GM23338 (cell line): Measurements from ENCODE around the gene CAPZA1. TPM values are rescaled to one million over a fixed set of nuclear protein-coding genes. Genes with fewer than 3 reads are reported as not detected.

ENCODE experiments used
- ATAC-seq: fragments of 200-7000 bp; cut with Tn5 transposase; 3 replicates; pipeline ENCODE4 v1.9.1; 2020
- DNase-seq: peaks from one replicate; pipeline ENCODE4 v3.0.0-alpha.2; 2015; ENCODE audit warnings: low spot score
- H2AFZ ChIP-seq: fragments of 200-600 bp; sonication (generic); 2 replicates; pipeline ENCODE4 v1.8.0; 2016; ENCODE audit warnings: antibody characterized with exemption, mild to moderate bottlenecking, moderate library complexity
- H3F3A ChIP-seq: fragments of 200-600 bp; sonication (generic); replicated peaks from 2 replicates; pipeline ENCODE4 v1.8.0; 2017; ENCODE audit warnings: antibody characterized with exemption, mixed run types, low read depth
- H3K27ac ChIP-seq: fragments of 200-600 bp; sonication (generic); 2 replicates; pipeline ENCODE4 v1.6.1; 2016; ENCODE audit warnings: low read depth
- H3K27me3 ChIP-seq: fragments of 200-600 bp; sonication (generic); 2 replicates; pipeline ENCODE4 v1.8.0; 2016; ENCODE audit warnings: mild to moderate bottlenecking, mixed run types, moderate library complexity; ENCODE audit not compliant: insufficient read depth
- H3K36me3 ChIP-seq: fragments of 200-600 bp; sonication (generic); 2 replicates; pipeline ENCODE4 v1.8.0; 2016; ENCODE audit warnings: mild to moderate bottlenecking; ENCODE audit not compliant: insufficient read depth
- H3K4me1 ChIP-seq: fragments of 200-600 bp; sonication (generic); 2 replicates; pipeline ENCODE4 v1.8.0; 2016; ENCODE audit warnings: mild to moderate bottlenecking, moderate library complexity; ENCODE audit not compliant: insufficient read depth
- H3K4me2 ChIP-seq: fragments of 200-600 bp; sonication (generic); 2 replicates; pipeline ENCODE4 v1.7.1; 2017; ENCODE audit warnings: mixed run types
- H3K4me3 ChIP-seq: fragments of 200-600 bp; sonication (generic); 2 replicates; pipeline ENCODE4 v1.6.1; 2016; ENCODE audit warnings: mixed run types
- H3K79me2 ChIP-seq: fragments of 200-600 bp; sonication (generic); replicated peaks from 2 replicates; pipeline ENCODE4 v1.8.0; 2017; ENCODE audit warnings: mild to moderate bottlenecking; ENCODE audit not compliant: insufficient read depth
- H3K9me2 ChIP-seq: fragments of 200-600 bp; sonication (generic); 2 replicates; pipeline ENCODE4 v1.8.0; 2017; ENCODE audit not compliant: insufficient read depth
- H4K20me1 ChIP-seq: fragments of 200-600 bp; sonication (generic); replicated peaks from 2 replicates; pipeline ENCODE4 v1.8.0; 2017; ENCODE audit warnings: mild to moderate bottlenecking; ENCODE audit not compliant: insufficient read depth
- H3K27ac Mint-ChIP-seq: 2 replicates; pipeline ENCODE4 v1.8.0; 2020; ENCODE audit warnings: inconsistent platforms, mild to moderate bottlenecking, moderate library complexity, mixed read lengths
- H3K27me3 Mint-ChIP-seq: 3 replicates; pipeline ENCODE4 v1.8.0; 2022; ENCODE audit warnings: low read depth, mild to moderate bottlenecking, moderate library complexity, mixed read lengths, inconsistent platforms; ENCODE audit not compliant: insufficient read depth, poor library complexity
- H3K36me3 Mint-ChIP-seq: 3 replicates; pipeline ENCODE4 v1.8.0; 2021; ENCODE audit warnings: low read depth, mild to moderate bottlenecking, inconsistent platforms, moderate library complexity, mixed read lengths
- H3K4me1 Mint-ChIP-seq: 3 replicates; pipeline ENCODE4 v1.8.0; 2020; ENCODE audit warnings: mild to moderate bottlenecking, inconsistent platforms, mixed read lengths
- H3K4me3 Mint-ChIP-seq: 3 replicates; pipeline ENCODE4 v1.8.0; 2021; ENCODE audit warnings: moderate library complexity, mild to moderate bottlenecking, inconsistent platforms, mixed read lengths
- H3K9me3 Mint-ChIP-seq: 3 replicates; pipeline ENCODE4 v1.8.0; 2020; ENCODE audit warnings: moderate library complexity, mild to moderate bottlenecking, inconsistent platforms, mixed read lengths
- CREB1 ChIP-seq: fragments of 250-450 bp; sonication (Bioruptor Pico); IDR thresholded peaks from 2 replicates; pipeline ENCODE4 v1.5.0; 2020; ENCODE audit warnings: low read depth, mild to moderate bottlenecking, moderate library complexity
- EZH2phosphoT487 ChIP-seq: fragments of 200-600 bp; sonication (generic); IDR thresholded peaks from one replicate; pipeline ENCODE4 v1.8.1; 2018; ENCODE audit warnings: antibody characterized with exemption; ENCODE audit not compliant: unreplicated experiment
- JUNB ChIP-seq: IDR thresholded peaks from one replicate; pipeline ENCODE4 v1.6.1; 2016; ENCODE audit warnings: antibody characterized with exemption; ENCODE audit not compliant: unreplicated experiment
- NANOG ChIP-seq: IDR thresholded peaks from 2 replicates; pipeline ENCODE4 v1.6.1; 2016; ENCODE audit warnings: antibody characterized with exemption, borderline replicate concordance
- STAT1 ChIP-seq: IDR thresholded peaks from one replicate; pipeline ENCODE4 v1.6.1; 2016; ENCODE audit warnings: antibody characterized with exemption; ENCODE audit not compliant: unreplicated experiment
- ZNF114 ChIP-seq: fragments of 250-450 bp; sonication (Bioruptor Pico); IDR thresholded peaks from 2 replicates; pipeline ENCODE4 v1.5.0; 2020; ENCODE audit warnings: mild to moderate bottlenecking, moderate library complexity
- ZNF331 ChIP-seq: fragments of 250-450 bp; sonication (Bioruptor Pico); IDR thresholded peaks from 2 replicates; pipeline ENCODE4 v1.5.0; 2020; ENCODE audit warnings: low read depth, mild to moderate bottlenecking, moderate library complexity
- polyA plus RNA-seq: library from polyadenylated mRNA; unstranded; fragments of >200 nt; fragmentation: Nextera tagmentation; extraction: Ambion mirVana; gene quantifications from 2 replicates; pipeline ENCODE4 v1.2.1, GENCODE V29; 2016
- total RNA-seq: library from RNA; depleted of rRNA; stranded (reverse); fragments of >200 nt; shearing (Covaris generic); gene quantifications from 2 replicates; pipeline ENCODE4 v1.2.3, GENCODE V29; 2014
- TF ChIP-seq, protein P1 (sequence below): IDR thresholded peaks from 2 replicates; pipeline ENCODE4 v1.6.1; 2016; ENCODE audit warnings: antibody characterized with exemption
- TF ChIP-seq, protein P2 (sequence below): fragments of 250-450 bp; sonication (Bioruptor Pico); IDR thresholded peaks from 2 replicates; pipeline ENCODE4 v1.5.0; 2020; ENCODE audit warnings: mild to moderate bottlenecking, moderate library complexity
- TF ChIP-seq, protein P3 (sequence below), 2 experiments: fragments of 200-600 bp in 1 of 2; sonication (generic) in 1 of 2; conservative IDR thresholded peaks; 2 replicates each; pipeline versions ENCODE4 v1.5.1 to v1.6.1; 2016 to 2017; ENCODE audit warnings: antibody characterized with exemption in 2 of 2, low read depth in 2 of 2, mild to moderate bottlenecking in 2 of 2, moderate library complexity in 1 of 2

Gene CAPZA1
- total and polyA plus RNA-seq, 2 experiments from 2014 or later, result 147 to 182 TPM

DNA sequence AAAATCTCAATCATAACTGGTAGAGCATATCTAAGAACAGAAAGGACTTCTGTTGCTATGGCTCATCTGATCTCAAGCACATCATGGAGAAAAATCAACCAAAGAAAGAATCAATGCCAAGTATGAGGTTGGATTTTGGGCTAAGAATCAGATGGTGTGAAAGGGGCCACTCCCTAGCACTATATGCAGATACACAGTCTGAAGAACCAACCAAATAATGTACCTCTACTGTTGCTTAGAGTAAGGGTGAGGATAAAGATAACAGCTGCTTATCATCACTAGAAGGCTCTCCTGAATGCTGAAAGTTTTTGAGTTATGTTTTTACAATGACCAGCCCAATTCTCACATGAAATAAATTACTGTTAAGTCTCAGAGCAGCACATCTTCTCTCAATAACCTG lies 36.3 kb upstream of the CAPZA1 start:
- Histone ChIP-seq H3K79me2 (no peaks in the 10 kb centered on the region), H3K4me2 (no peak overlapping the region), H3K36me3 (no peaks in the 10 kb centered on the region), H3K27me3 (no peaks in the 10 kb centered on the region), H3K9me2 (no peaks in the 10 kb centered on the region), H3F3A (no peaks in the 10 kb centered on the region), H2AFZ (no peak overlapping the region), H3K4me1 (no peaks in the 10 kb centered on the region), H4K20me1 (no peaks in the 10 kb centered on the region), H3K4me3 (no peak overlapping the region), H3K27ac (no peak overlapping the region)
- H3K36me3 Mint-ChIP-seq, result peaks cover 4% of the 10 kb centered on the region; the same call in 1 of the 3 replicates
- ATAC-seq, result no peak
- H3K27ac Mint-ChIP-seq, result no peak overlapping the region
- H3K9me3 Mint-ChIP-seq, result no peaks in the 10 kb centered on the region
- TF ChIP-seq ZNF331 (CRISPR knock-in tag) (no peak), EZH2phosphoT487 (no peak), CREB1 (CRISPR knock-in tag) (no peak), STAT1 (no peak), NANOG (no peak), JUNB (no peak), ZNF114 (CRISPR knock-in tag) (no peak)
- TF ChIP-seq, protein P1, sequence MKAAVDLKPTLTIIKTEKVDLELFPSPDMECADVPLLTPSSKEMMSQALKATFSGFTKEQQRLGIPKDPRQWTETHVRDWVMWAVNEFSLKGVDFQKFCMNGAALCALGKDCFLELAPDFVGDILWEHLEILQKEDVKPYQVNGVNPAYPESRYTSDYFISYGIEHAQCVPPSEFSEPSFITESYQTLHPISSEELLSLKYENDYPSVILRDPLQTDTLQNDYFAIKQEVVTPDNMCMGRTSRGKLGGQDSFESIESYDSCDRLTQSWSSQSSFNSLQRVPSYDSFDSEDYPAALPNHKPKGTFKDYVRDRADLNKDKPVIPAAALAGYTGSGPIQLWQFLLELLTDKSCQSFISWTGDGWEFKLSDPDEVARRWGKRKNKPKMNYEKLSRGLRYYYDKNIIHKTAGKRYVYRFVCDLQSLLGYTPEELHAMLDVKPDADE, result no peak
- TF ChIP-seq, protein P2, sequence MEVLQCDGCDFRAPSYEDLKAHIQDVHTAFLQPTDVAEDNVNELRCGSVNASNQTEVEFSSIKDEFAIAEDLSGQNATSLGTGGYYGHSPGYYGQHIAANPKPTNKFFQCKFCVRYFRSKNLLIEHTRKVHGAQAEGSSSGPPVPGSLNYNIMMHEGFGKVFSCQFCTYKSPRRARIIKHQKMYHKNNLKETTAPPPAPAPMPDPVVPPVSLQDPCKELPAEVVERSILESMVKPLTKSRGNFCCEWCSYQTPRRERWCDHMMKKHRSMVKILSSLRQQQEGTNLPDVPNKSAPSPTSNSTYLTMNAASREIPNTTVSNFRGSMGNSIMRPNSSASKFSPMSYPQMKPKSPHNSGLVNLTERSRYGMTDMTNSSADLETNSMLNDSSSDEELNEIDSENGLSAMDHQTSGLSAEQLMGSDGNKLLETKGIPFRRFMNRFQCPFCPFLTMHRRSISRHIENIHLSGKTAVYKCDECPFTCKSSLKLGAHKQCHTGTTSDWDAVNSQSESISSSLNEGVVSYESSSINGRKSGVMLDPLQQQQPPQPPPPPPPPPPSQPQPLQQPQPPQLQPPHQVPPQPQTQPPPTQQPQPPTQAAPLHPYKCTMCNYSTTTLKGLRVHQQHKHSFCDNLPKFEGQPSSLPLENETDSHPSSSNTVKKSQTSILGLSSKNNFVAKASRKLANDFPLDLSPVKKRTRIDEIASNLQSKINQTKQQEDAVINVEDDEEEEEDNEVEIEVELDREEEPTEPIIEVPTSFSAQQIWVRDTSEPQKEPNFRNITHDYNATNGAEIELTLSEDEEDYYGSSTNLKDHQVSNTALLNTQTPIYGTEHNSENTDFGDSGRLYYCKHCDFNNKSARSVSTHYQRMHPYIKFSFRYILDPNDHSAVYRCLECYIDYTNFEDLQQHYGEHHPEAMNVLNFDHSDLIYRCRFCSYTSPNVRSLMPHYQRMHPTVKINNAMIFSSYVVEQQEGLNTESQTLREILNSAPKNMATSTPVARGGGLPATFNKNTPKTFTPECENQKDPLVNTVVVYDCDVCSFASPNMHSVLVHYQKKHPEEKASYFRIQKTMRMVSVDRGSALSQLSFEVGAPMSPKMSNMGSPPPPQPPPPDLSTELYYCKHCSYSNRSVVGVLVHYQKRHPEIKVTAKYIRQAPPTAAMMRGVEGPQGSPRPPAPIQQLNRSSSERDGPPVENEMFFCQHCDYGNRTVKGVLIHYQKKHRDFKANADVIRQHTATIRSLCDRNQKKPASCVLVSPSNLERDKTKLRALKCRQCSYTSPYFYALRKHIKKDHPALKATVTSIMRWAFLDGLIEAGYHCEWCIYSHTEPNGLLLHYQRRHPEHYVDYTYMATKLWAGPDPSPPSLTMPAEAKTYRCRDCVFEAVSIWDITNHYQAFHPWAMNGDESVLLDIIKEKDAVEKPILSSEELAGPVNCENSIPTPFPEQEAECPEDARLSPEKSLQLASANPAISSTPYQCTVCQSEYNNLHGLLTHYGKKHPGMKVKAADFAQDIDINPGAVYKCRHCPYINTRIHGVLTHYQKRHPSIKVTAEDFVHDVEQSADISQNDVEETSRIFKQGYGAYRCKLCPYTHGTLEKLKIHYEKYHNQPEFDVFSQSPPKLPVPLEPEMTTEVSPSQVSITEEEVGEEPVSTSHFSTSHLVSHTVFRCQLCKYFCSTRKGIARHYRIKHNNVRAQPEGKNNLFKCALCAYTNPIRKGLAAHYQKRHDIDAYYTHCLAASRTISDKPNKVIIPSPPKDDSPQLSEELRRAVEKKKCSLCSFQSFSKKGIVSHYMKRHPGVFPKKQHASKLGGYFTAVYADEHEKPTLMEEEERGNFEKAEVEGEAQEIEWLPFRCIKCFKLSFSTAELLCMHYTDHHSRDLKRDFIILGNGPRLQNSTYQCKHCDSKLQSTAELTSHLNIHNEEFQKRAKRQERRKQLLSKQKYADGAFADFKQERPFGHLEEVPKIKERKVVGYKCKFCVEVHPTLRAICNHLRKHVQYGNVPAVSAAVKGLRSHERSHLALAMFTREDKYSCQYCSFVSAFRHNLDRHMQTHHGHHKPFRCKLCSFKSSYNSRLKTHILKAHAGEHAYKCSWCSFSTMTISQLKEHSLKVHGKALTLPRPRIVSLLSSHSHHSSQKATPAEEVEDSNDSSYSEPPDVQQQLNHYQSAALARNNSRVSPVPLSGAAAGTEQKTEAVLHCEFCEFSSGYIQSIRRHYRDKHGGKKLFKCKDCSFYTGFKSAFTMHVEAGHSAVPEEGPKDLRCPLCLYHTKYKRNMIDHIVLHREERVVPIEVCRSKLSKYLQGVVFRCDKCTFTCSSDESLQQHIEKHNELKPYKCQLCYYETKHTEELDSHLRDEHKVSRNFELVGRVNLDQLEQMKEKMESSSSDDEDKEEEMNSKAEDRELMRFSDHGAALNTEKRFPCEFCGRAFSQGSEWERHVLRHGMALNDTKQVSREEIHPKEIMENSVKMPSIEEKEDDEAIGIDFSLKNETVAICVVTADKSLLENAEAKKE (CRISPR knock-in tag), result no peak
- TF ChIP-seq, protein P3, sequence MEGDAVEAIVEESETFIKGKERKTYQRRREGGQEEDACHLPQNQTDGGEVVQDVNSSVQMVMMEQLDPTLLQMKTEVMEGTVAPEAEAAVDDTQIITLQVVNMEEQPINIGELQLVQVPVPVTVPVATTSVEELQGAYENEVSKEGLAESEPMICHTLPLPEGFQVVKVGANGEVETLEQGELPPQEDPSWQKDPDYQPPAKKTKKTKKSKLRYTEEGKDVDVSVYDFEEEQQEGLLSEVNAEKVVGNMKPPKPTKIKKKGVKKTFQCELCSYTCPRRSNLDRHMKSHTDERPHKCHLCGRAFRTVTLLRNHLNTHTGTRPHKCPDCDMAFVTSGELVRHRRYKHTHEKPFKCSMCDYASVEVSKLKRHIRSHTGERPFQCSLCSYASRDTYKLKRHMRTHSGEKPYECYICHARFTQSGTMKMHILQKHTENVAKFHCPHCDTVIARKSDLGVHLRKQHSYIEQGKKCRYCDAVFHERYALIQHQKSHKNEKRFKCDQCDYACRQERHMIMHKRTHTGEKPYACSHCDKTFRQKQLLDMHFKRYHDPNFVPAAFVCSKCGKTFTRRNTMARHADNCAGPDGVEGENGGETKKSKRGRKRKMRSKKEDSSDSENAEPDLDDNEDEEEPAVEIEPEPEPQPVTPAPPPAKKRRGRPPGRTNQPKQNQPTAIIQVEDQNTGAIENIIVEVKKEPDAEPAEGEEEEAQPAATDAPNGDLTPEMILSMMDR (conservative IDR thresholded peaks at IDR 0.05; ENCODE audit: low read depth in 2 of 2), result no peak
- H3K4me1 Mint-ChIP-seq, result no peaks in the 10 kb centered on the region
- no peak for DNase-seq
- H3K4me3 Mint-ChIP-seq, result no peak overlapping the region
- no peaks in the 10 kb centered on the region for H3K27me3 Mint-ChIP-seq
